Astrocyte of the hippocampus (primary cell): ENCODE results near the gene ERICH4.

Experiments
- DNase-seq: peaks from one replicate; pipeline ENCODE4 v3.0.0; 2011; ENCODE audit warnings: low read depth, low spot score

Gene ERICH4

GRCh38 chr19:41414461-41414860 is 28.5 kb upstream of the ERICH4 start:
- no peak for DNase-seq

DNA sequence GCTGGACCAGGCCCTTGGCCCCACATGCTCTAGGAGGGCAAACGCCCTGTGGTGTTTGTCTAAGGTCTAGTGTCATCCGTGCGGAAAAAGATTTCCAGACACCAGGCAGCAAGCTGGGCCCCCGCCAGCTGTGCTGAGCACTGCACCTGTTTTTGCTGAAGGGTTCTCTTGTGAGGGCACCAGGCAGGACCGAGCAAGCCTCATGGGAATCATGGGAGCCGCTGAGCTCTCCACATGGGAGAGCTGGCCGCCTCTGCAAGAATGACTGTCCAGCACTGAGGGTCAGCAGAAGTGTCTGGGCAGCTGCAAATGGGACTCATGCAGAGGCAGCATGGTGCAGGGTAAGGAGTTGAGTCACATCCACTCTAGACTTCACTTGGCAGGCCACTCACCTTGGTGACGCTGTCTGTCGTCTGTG is 27.8 kb upstream of the ERICH4 start:
- no peak for DNase-seq

DNA sequence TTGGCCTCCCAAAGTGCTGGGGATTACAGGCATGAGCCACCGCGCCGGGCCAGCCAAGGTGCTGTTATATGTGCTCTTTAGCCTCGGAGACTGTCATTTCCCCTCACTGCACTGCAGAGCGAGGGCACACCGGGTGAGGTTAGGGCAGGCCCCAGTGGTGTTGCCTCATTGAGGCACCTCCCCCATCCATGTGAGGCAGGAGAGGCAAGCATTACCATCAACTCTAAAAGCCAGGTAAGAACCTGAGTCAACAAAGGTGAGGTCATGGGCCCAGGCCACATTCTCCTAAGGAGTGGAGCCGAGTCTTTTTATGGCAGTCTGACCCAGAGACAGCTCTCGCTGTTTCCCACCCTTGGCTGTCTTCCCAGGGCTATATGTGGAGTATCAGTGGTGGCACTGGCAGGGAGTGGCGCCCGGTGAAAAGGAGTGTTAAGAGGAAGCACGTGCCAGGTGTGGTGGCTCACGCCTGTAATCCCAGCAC is 26.7 kb upstream of the ERICH4 start:
- no peak for DNase-seq

GRCh38 chr19:41420101-41420880 is 22.7 kb upstream of the ERICH4 start:
- DNase-seq: no peak

- DNase-seq: no peak
Observed at GRCh38 chr19:41421314-41421713, 21.6 kb upstream of the ERICH4 start.

DNA sequence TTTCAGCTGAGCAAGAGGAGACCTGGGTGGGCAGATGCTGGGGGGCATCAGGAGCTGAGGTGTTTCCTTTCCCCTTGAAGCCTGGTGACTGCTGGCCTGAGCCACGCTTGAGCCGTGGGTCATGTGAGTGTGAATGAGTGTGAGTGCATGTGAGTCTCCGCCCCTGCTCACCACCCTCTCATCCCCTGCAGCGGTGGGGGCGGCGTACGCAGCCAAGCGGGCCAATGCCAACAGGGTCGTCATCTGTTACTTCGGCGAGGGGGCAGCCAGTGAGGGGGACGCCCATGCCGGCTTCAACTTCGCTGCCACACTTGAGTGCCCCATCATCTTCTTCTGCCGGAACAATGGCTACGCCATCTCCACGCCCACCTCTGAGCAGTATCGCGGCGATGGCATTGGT is 21.0 kb upstream of the ERICH4 start:
- DNase-seq: no peak

- no peak for DNase-seq
Observed at GRCh38 chr19:41422456-41422855, 20.5 kb upstream of the ERICH4 start.

- DNase-seq: no peak
Observed at GRCh38 chr19:41422955-41423354, 20.0 kb upstream of the ERICH4 start.

DNA sequence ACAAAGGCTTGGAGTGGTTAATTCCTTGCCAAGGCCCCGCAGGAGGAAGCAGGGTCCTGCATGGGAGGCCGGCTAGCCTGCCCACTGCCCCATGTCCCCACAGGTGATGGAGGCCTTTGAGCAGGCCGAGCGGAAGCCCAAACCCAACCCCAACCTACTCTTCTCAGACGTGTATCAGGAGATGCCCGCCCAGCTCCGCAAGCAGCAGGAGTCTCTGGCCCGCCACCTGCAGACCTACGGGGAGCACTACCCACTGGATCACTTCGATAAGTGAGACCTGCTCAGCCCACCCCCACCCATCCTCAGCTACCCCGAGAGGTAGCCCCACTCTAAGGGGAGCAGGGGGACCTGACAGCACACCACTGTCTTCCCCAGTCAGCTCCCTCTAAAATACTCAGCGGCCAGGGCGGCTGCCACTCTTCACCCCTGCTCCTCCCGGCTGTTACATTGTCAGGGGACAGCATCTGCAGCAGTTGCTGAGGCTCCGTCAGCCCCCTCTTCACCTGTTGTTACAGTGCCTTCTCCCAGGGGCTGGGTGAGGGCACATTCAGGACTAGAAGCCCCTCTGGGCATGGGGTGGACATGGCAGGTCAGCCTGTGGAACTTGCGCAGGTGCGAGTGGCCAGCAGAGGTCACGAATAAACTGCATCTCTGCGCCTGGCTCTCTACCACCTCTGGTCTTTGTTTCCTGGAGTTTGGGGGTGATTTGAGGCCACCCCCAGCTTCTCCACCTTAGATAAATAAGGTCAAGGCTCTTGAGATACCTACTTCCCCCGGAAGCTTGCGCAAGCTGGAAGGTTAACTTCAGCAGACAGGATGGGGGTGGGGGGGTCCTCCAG is 18.4 kb upstream of the ERICH4 start:
- DNase-seq: no peak

DNA sequence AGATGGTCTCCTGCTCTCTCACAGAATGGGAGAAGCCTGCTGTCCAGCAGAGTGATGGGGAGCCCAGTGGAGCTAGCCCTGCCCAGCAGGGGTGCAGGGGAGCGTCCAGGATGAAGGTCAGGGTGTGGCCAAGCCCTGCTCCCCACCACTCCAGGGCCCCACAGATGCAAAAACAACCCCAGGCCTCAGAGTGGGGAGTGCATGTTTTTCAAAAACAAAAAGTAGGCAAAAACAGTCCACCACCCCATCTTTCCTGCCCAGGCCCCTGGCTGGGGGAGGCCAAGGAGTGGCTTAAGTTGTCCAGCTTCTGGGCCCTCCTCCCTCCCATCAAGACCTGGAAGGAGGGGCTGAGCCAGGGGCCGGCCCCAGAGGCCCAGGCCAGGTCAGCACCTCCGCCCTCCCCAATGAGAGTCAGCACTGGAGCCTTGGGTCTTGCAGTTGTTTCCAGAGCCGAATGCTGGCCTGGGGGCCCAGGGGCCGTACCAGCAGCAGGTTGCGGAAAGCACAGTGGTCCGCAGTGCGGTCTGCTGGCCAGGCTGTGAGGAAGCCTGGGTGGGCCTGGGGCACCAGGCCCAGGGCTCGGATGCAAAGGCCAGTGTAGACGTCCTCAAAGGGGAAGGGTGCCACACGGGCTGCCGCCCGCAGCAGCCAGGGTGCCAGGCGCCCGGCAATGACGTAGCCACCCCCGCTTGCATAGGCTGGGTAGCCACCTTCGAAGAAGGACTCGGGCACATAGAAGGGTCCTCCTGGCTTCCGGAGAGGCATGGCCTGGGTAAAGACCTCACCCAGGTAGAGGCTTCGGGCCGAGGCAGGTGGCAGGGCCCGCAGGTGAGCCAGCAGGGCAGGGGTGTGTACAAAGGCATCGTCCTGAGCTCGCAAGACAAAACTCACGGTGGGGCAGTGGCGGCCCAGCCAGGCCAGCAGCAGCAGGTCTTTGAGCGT is 17.5 kb upstream of the ERICH4 start:
- DNase-seq: no peak

DNA sequence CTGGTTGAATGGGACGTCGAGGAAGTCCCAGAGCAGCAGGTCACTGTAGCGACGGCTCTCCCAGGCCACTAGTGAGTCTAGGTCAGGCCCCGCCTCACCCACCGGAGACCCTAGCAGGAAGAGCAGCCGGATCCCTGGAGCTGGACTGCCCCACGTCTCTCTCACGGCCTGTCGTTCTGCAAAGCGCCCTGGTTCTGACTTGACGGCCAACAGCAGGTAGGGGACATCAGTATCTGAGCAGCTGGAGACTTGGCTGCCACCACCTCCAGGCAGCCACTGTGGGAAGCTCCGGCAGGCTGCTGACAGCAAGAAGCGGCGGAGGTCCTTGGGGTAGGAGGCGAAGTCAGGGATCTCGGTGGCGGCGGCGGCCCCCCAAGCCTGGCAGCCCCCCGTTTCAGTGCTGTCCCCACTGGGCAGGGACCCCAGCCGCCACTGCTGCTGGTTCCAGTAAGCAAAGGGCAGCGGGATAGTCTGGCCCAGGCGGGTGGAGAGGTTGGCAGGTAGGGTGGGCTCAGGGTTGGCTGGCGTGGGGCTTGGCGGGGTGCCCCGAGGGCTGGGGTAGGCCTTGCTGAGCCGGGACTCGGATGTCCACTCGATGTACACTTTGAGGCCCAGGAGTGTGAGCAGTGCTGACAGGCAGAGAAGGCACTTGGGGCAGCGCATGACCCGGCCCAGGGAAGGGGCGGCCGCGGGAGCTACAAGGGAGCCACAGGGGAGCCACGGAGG is 16.7 kb upstream of the ERICH4 start:
- DNase-seq: no peak

GRCh38 chr19:41426952-41427646 is 15.9 kb upstream of the ERICH4 start, which contains the start of gene B3GNT8:
TSS of gene B3GNT8 (minus strand) at chr19:41427374. CDS start at chr19:41426778, 596 bp downstream.
- peak; percentile 91 for DNase-seq

- DNase-seq: peak; percentile 51
Observed at GRCh38 chr19:41427647-41428480, 15.1 kb upstream of the ERICH4 start.

- DNase-seq: no peak
Observed at GRCh38 chr19:41428481-41428859, 14.5 kb upstream of the ERICH4 start.

DNA sequence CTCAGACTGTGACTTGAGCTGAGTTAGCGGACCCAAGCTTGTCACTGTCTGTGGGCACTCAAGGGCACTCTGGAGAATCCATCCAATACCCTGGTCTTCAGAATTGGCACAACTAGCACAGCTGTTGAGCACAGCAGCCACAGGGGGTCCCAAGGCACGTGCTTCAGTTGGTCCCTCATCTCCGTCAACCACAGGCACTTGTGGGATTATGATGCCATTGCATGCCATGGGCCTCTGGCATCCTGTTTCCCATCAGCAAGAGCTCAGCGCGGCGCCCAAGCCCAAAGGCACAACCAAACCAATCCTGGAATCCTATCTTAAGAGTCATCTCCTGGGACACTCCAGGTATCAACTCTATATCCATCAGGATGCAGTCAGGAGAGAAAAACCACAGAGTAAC is 12.0 kb upstream of the ERICH4 start:
- peak; percentile 35 for DNase-seq

DNA sequence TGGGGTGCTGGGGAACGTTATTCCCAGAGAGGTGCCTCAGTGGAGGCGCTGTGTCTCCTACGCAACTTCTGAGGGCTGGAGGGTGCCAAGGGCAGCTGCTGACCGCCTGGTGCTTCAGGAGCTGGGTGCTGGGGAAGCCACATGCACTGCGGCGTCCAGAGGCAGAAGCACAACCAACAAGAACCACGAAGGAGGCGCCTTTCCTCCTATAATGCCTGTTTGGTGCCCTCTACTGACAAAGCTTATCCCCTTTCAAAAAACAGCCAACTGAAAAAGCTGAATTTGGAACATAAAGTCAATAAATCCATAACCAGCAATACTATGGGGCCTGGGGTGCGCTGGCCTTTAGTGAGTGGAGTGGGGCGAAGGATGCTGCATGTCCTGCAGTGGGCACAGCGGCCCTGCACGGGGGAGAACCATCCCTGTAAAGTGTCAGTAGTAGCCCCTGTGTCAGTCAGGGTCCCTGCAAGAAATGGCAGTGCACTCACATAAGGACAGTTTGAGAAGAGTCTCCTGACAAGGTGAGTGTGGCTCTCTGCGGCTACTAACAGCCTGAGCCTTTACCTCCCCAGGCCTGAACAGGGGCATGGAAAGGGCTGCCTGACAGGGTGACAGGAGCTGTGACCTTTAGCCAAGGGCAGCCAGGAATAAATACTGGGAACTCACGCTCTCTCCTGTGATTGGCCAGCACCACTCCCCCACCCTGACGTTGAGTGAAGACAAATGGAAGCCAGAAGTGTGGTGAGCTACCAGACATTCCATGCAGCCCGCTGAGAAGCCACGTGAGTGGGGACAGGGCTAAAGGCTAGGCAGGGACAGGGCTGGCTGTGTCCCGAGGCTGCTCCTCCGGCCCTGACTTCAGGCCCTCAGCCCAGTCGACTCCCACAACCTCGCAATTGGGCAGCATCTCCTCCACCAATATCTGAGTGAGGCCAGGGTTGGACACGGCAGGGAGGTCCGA is 11.2 kb upstream of the ERICH4 start:
- peak; percentile 43 for DNase-seq

DNA sequence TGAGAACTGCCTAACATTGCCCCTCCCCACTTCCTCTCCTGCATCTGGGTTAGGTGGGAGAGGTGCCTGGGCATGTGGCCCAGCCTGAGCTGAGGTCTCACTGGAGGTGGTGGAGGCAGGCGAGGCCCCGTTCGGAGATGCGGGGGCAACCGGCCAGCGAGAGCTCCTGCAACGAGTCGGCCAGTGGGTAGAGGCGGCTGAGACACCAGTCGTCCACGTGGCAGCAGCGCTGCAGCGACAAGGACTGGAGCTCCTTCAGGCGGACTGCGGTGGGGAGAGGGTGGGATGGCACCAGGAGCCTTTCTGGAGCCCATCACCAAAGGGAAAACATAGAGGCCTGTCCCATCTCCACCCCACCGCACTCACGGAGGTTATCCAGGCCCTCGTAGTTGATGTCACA is 9.8 kb upstream of the ERICH4 start:
- no peak for DNase-seq

DNA sequence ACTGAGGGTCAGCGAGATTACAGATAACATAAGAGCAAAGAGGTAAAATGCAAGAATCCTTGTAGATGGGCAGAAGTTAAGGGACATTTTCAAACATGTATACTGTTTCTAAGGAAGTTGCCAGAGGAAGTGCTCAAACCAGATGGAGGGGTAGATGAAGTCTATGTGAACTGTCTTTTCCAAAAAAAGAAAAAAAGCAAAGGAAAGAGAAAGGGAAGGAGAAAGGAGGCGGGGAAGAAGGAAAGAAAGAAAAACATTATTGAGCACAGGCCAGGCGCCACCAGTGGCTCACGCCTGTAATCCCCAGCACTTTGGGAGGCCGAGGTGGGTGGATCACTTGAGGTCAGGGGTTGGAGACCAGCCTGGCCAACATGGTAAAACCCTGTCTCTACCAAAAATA is 8.5 kb upstream of the ERICH4 start:
- no peak for DNase-seq
